Epithelial cell of proximal tubule (primary cell): ENCODE measurements around the gene P2RY12. TPM values are rescaled to one million over a fixed set of nuclear protein-coding genes. Genes with fewer than 3 reads are reported as not detected.

Experiments used
- DNase-seq: peaks from one replicate; pipeline ENCODE4 v3.0.0-alpha.2; 2011; ENCODE audit warnings: low read depth
- H3K4me3 ChIP-seq: 2 replicates; pipeline ENCODE4 v1.5.1; 2011; ENCODE audit warnings: low read depth, mild to moderate bottlenecking, low read length
- CTCF ChIP-seq: conservative IDR thresholded peaks from 2 replicates; pipeline ENCODE4 v1.5.1; 2012; ENCODE audit warnings: low read depth, mild to moderate bottlenecking, low read length
- total RNA-seq: library from RNA; depleted of rRNA; stranded (reverse); fragments of >200 nt; gene quantifications from 2 replicates; pipeline ENCODE4 v1.2.3, GENCODE V29; 2015

The P2RY12 gene
- total RNA-seq, 1 donor from 2014 or later = not detected

DNA sequence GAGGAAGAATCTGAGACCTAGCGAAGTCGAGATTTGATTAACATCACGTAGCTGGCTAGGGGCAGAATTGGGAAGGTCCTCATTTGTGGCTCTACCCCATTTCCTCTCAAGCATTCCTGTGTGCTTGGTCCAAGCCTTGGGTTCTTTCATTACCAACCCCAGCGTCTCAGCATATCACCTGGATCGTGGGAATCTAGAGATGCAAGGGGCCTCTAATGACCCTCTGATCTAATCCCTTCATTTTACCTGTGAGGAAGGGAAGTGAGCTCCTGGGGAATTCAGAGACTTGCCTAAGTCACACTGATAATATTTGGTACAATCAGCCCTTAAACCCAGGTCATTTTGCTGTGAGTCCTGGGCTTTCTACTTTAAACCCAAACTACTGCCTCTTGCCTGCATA, 70.0 kb downstream of the P2RY12 start:
- no peak for DNase-seq
- H3K4me3 ChIP-seq = no peak overlapping the region
- no peak for TF ChIP-seq CTCF

- no peak for DNase-seq
- H3K4me3 ChIP-seq = no peak overlapping the region
- no peak for TF ChIP-seq CTCF
Observed at GRCh38 chr3:151314137-151314536, 70.4 kb downstream of the P2RY12 start.

DNA sequence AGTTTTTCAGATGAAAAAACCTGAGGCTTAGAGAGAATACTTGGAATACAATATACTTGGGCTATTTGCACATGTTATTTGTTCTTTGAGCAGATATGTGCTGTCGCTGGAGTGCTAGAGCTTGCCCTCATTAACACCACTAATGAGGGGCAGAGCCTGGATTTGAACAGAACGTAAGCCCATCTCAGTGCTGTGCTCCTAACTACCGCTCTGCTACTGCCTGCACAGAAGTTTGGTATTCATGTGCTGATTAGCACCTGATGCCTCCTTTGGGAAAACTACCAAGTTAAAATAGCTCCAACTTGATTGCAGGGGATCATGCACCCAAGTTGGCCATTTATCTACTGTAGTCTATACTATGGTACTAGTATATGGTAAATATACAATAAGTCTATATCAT, 71.6 kb downstream of the P2RY12 start:
- no peak for DNase-seq
- no peak overlapping the region for H3K4me3 ChIP-seq
- TF ChIP-seq CTCF = no peak

DNA sequence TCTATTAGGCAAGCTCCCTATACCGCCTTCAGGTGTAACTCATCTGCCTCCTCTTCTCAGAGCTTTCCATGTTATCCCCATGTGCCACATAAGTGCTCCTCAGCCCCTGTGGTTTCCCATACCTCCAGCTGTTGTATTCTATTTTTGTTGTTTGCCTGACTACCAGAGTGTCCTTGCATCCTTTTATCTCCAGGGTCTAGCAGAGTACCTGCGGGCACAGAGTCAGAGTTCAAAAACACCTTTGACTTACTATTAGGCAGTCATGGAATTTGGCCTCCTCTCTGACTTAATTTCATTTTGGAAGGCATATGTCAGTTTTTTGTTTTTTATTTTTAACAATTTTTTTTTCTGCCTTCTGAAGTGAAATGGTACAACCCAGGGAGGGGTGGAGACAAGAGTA, 75.0 kb downstream of the P2RY12 start:
- TF ChIP-seq CTCF = no peak
- no peak for DNase-seq
- no peak overlapping the region for H3K4me3 ChIP-seq

- TF ChIP-seq CTCF = no peak
- no peak for DNase-seq
- no peak overlapping the region for H3K4me3 ChIP-seq
Observed at GRCh38 chr3:151307583-151308488, 76.7 kb downstream of the P2RY12 start.

DNA sequence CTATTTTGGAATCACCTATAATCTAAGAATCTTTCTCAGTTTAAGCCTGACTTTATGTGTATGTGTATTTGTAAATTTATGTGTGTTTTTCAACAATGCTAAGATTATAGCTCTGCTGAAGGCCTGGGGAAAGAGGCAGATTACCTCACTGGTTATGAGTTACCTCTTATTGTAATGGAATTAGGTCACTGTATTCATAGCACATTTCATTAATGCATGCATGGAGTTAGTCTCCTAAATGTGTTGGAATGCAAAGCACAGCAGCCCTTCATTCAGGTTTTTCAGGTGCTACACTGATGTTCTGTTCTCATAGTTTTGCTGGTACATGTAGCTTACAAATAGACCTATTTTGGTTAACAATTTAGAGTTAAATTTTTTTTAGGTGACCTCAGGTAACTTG, 77.4 kb downstream of the P2RY12 start:
- no peak overlapping the region for H3K4me3 ChIP-seq
- TF ChIP-seq CTCF = no peak
- no peak for DNase-seq
